ENCODE data around the gene GGTLC1. TPM values are rescaled to one million over a fixed set of nuclear protein-coding genes. Genes with fewer than 3 reads are reported as not detected.
A peak's percentile ranks its signal among the peaks of the same experiment; 100 is the strongest.
"Not testable (repeated sequence)": the region's sequence is repeated elsewhere in the genome, so short reads cannot be mapped to it uniquely, and the experiment has no call there.

Gene GGTLC1
- total and polyA plus RNA-seq, 2 experiments from 2014 or later = not detected

DNA sequence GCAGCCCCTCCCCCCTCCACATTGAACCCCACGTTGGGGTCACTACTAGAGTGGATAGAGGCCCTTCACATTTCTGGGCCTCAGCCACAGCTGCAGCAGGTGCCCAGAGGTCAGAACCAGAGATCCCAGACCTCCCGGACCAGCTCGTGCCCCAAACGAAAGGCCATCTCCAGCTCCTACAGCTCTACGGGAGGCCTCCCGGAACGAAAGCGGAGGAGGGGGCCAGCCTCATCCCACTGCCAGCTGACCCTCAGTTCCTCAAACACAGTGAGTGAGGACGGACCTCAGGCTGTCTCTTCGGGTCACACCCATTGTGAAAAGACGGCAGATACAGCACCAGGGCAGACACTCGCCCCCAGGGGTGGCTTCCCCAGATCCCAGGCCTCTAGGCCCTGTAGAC, 1.7 kb upstream of the GGTLC1 start:
- not testable (repeated sequence) for H3K9me3 ChIP-seq (ENCODE audit: low read depth); H3K27me3 ChIP-seq; H3K27ac ChIP-seq; DNase-seq (ENCODE audit: low read depth in 1 of 2, low spot score in 1 of 2); H3K4me1 ChIP-seq (ENCODE audit: low read depth); H3K4me3 ChIP-seq; H3K36me3 ChIP-seq

DNA sequence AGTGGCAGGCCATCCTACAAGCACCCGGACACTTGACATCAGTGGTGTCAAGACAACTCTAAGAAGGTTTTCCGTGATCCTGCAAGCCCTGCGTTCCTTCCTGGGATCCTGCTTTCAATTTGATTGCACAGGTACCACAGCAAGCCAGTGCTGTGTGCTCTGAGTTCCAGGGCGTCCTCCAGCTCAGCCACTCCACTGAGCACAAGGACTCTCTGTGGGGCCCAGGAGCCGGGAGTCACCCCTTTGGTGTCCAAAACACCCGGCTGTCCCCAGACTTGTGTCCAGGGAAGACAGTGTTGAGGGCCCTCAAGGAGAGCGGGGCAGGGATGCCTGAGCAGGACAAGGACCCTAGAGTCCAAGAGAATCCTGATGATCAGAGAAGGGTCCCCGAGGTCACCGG, 387 bp upstream of the GGTLC1 start:
- not testable (repeated sequence) for H3K4me1 ChIP-seq (ENCODE audit: low read depth); H3K27ac ChIP-seq; DNase-seq (ENCODE audit: low read depth in 1 of 2, low spot score in 1 of 2); H3K27me3 ChIP-seq; H3K4me3 ChIP-seq; H3K36me3 ChIP-seq; H3K9me3 ChIP-seq (ENCODE audit: low read depth)

DNA sequence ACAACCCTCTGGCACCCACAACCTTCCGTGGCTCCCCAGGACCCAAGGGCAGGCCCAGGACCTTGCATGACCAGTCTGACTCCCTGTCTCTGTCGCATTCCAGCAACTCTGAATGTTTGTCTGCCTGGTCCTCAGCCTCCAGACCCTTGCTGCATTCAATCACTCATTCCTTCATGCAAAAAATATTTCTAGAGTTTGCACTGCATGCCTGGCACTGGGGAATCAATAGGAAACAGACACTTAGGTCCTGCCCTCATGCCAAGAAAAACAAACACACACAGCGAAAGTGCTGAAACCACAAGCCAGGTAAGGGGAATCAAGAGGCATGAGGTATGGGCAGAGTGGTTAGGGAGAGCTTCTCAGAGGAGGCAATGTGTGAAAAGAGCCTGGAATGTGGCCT, 1.9 kb downstream of the GGTLC1 start:
- H3K36me3 ChIP-seq; H3K27me3 ChIP-seq; H3K4me1 ChIP-seq (ENCODE audit: low read depth); H3K27ac ChIP-seq; DNase-seq (ENCODE audit: low read depth in 1 of 2, low spot score in 1 of 2); H3K4me3 ChIP-seq; H3K9me3 ChIP-seq (ENCODE audit: low read depth): not testable (repeated sequence)

DNA sequence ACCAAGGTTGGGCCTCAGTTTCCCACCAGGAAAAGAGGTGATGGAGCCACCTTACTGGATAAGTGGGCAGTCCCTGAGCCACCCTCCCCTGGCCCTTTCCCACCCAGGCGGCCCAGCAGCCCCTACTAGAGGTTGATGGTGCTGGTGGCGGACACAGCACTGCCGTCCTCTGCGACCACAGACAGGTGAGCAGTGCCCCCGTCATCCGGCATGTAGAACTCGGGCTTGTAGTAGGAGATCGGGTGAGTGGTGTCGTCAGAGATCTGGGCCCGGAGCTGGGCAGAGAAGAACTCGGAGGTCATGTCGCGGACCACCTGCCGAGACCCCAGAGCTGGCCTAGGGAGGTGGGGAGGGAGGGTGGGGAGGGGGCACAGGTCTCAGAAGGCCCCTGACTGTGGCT, 2.3 kb downstream of the GGTLC1 start:
- not testable (repeated sequence) for H3K4me3 ChIP-seq; DNase-seq (ENCODE audit: low read depth in 1 of 2, low spot score in 1 of 2)

DNA sequence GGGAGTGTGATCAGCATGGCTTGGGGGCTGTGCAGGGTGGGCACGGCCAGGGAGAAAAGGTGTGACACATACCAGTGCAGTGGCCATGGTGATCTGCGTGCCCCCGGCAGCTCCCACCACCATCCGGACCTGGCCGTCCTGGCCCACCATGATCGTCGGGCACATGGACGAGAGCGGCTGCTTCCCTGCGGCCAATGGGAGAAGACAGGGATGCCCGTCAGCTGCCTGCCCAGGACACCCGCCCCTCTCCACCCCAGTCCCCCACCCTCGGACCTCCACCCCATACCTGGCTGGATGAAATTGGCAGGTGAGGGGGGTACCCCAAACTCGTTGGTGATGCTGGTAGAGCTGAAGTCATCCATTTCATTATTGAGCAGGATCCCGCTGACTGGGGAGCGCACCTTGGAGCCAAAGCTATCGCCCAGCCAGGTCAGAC, 2.8 kb downstream of the GGTLC1 start:
- H3K9me3 ChIP-seq (ENCODE audit: low read depth); H3K27me3 ChIP-seq; H3K27ac ChIP-seq; H3K4me3 ChIP-seq; DNase-seq (ENCODE audit: low read depth in 1 of 2, low spot score in 1 of 2); H3K36me3 ChIP-seq; H3K4me1 ChIP-seq (ENCODE audit: low read depth): not testable (repeated sequence)

More for the DNA sequence above, 2.3 kb downstream of the GGTLC1 start:
- H3K9me3 ChIP-seq (ENCODE audit: low read depth); H3K27me3 ChIP-seq; H3K27ac ChIP-seq; H3K36me3 ChIP-seq; H3K4me1 ChIP-seq (ENCODE audit: low read depth): not testable (repeated sequence)

DNA sequence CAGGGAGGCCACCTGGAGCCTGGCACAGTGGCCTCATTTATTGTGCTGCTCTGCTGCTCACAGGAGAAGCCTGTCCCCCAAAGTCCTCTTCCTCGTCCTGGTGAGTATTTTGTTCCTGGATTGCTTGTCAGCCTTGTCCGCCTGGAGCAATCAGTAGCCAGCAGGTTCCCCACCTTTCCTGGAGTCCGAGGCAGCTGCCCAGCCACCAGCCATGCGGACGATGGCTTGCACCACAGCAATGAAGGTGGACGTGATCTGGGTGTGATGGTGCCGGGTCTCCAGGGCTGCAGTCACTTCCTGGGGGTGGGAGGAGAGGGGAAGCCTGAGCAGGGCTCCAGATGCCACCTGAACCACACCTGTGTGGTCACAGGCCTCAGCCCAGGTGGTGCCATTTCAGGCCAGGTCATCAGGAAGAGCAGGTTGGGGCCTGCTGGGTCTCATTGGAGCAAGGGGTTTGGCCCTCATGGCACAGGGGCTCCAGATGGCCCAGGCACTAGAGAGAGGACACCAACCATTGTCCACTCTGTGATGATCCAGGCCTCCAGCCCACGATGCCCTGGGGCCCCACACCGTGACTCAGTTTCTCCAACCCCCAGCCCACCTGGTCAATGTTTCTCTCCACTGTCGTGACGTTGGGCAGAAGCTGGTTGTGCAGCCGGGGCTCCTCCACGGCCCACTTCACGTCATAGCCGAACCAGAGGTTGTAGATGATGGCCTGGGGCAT, 3.4 kb downstream of the GGTLC1 start:
- not testable (repeated sequence) for H3K9me3 ChIP-seq (ENCODE audit: low read depth); DNase-seq (ENCODE audit: low read depth in 1 of 2, low spot score in 1 of 2); H3K4me1 ChIP-seq (ENCODE audit: low read depth); H3K4me3 ChIP-seq; H3K27me3 ChIP-seq; H3K36me3 ChIP-seq; H3K27ac ChIP-seq

DNA sequence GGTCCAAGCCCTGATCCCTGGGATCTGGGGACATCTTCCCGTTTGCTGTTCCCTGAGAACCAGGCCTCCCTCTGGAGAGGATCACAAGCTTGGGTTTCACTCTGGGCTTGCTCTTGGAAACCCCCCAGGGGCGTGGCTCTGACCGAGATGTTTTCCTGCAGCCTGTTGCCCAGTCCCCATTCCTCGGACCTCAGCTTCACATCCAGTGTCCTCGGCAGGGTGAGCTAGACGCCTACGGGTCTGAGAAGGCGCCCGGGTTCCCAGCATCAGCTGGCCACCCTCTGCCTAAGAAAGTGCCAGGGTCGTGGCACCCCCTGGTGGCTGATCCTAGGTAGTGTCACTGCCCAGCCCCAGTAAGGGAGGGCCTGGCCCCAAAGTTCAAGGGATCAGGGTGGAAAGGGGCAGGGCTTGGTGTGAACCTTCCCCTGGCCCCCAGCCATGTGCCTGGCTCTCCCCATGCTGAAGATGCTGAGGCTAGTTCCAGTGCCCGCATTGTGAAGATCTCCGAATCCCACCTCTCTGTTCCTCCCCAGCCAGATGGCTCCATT, 4.0 kb downstream of the GGTLC1 start:
- not testable (repeated sequence) for H3K9me3 ChIP-seq (ENCODE audit: low read depth); H3K4me3 ChIP-seq; H3K27ac ChIP-seq; DNase-seq (ENCODE audit: low read depth in 1 of 2, low spot score in 1 of 2); H3K27me3 ChIP-seq; H3K36me3 ChIP-seq; H3K4me1 ChIP-seq (ENCODE audit: low read depth)
- TF ChIP-seq, protein P1, sequence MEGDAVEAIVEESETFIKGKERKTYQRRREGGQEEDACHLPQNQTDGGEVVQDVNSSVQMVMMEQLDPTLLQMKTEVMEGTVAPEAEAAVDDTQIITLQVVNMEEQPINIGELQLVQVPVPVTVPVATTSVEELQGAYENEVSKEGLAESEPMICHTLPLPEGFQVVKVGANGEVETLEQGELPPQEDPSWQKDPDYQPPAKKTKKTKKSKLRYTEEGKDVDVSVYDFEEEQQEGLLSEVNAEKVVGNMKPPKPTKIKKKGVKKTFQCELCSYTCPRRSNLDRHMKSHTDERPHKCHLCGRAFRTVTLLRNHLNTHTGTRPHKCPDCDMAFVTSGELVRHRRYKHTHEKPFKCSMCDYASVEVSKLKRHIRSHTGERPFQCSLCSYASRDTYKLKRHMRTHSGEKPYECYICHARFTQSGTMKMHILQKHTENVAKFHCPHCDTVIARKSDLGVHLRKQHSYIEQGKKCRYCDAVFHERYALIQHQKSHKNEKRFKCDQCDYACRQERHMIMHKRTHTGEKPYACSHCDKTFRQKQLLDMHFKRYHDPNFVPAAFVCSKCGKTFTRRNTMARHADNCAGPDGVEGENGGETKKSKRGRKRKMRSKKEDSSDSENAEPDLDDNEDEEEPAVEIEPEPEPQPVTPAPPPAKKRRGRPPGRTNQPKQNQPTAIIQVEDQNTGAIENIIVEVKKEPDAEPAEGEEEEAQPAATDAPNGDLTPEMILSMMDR (IDR thresholded peaks at IDR 0.05; ENCODE audit: low read depth, low read length) = peak; percentile 9

DNA sequence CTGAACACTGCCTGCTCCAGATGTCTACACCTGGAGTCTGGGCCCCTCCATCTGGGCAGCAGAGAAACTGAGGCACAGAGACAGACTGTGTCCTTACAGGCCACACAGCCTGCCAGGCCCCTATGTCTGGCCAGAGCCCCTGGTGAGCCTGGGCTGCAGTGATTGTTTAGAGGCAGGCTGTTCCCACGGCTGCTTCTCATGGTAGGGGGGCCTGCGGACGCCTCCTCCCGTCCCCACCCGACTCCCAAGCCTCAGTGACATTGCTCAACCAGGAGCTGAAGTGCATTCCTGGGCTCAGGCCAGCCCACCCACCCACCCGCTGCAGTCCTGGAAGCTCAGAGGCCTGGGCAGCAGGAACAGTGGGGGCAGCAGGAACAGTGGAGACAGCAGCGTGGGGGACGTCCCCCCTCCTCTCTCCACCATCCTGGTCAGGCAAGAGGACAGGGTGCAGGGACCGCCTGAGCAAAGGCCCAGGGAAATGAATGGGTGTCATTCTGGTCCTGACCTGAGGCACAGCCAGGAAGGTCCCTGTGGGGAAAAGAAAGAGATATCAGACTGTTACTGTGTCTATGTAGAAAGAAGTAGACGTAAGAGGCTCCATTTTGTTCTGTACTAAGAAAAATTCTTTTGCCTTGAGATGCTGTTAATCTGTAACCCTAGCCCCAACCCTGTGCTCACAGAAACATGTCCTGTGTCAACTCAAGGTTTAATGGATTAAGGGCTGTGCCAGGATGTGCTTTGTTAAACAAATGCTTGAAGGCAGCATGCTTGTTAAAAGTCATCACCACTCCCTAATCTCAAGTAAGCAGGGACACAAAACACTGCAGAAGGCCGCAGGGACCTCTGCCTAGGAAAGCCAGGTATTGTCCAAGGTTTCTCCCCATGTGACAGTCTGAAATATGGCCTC, 6.2 kb downstream of the GGTLC1 start:
- not testable (repeated sequence) for H3K9me3 ChIP-seq (ENCODE audit: low read depth); DNase-seq (ENCODE audit: low read depth in 1 of 2, low spot score in 1 of 2); H3K4me1 ChIP-seq (ENCODE audit: low read depth); H3K4me3 ChIP-seq; H3K27me3 ChIP-seq; H3K27ac ChIP-seq; H3K36me3 ChIP-seq

DNA sequence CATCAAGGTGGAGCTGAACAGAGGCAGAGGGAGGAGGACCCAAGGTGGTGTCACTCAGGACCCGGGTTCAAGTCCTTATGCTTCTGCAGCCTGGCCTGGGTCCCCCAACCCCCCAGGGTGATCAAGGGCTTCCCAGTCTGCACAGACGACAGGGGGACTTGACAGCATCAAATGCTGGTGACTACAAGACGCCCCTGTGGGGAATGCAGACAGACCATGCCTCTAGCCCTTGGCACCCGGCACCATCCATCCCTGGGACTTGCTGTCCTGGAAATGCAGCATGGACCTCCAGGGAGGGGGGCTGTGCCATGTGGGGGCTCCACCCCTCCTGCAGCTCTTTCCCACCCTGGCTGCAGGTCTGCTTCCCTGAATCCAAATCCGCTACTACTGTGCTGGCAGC, 7.1 kb downstream of the GGTLC1 start:
- H3K27me3 ChIP-seq; DNase-seq (ENCODE audit: low read depth in 1 of 2, low spot score in 1 of 2); H3K9me3 ChIP-seq (ENCODE audit: low read depth); H3K36me3 ChIP-seq; H3K27ac ChIP-seq; H3K4me1 ChIP-seq (ENCODE audit: low read depth); H3K4me3 ChIP-seq: not testable (repeated sequence)

DNA sequence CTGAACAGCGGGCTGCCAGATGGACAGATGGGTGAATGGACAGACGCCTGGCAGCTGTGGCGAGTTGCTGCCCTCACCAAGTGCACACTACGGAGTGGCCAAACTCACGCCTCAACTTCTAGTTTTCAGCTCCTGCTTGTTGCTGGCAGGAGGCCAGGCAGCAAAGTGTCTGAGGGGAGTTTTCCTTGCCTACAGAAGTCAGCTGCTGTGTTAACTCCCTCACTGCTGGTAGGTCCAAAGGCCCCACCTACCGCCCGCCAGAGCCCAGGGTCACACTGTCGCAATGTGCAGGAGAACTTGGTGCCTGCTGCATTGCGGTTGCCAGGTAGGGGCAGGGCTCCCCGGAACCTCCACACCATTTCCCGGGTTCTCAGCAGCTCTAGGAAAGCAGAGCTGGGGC, 7.6 kb downstream of the GGTLC1 start:
- not testable (repeated sequence) for H3K4me1 ChIP-seq (ENCODE audit: low read depth); H3K9me3 ChIP-seq (ENCODE audit: low read depth); H3K4me3 ChIP-seq; H3K27me3 ChIP-seq; H3K27ac ChIP-seq; H3K36me3 ChIP-seq
- DNase-seq (ENCODE audit: low read depth in 1 of 2, low spot score in 1 of 2) = peak; percentile 52 to 65

DNA sequence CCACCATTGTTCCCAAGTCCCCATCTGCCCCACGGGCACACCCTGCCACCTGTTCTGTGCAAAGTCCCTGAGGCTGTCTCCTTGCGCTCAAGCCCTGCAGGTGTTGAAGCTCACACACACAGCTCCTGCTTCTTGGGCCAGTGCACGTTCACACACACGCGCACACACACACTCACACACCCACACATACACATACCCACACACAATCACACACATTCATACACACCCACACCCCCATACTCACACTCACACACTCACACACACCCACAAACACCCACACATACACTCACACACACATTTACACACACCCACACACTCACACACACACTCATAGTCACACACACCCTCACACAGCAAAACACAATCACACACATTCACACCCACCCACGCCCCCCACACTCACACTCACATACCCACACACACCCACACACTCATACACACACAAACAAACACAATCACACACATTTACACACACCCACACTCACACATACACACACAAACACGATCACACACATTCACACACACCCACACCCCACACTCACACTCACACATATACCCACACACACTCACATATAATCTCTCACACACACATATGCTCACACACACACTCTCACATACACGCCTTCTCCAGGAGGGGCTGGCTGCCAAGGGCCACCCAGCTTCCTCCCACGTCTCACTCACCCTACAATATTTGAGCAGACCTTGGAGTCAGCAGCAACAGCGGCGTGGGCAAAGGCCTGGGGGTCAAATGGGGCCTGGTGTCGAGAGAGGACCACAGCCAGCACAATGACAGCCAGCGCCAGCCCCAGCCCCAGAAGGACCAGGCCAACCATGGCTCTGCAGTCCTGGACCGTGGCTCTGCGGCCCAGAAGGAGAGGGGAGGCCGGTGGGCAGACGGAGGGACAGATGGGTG, 8.4 kb downstream of the GGTLC1 start:
- DNase-seq (ENCODE audit: low read depth in 1 of 2, low spot score in 1 of 2); H3K9me3 ChIP-seq (ENCODE audit: low read depth); H3K36me3 ChIP-seq; H3K4me1 ChIP-seq (ENCODE audit: low read depth); H3K27me3 ChIP-seq; H3K4me3 ChIP-seq; H3K27ac ChIP-seq: not testable (repeated sequence)

DNA sequence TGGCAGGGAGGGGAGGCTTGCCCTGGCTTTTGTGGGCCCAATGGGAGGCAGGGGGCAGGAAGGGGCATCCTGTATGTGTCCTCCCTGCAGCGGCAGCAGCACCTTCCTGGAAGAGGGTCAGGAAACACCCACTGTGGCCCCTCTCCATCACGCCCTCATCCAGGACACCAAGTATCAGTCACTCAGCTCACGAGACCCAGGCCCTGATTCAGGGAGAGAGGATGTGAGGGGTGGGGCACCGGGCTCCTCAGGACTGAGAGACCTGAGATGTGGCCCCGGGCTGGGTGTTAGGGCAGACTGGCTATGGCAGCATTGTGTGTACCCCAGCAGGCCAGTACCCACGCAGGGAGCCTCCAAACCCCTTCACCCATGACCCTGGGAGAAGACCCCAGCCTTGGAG, 9.2 kb downstream of the GGTLC1 start:
- DNase-seq (ENCODE audit: low read depth in 1 of 2, low spot score in 1 of 2); H3K27ac ChIP-seq; H3K4me1 ChIP-seq (ENCODE audit: low read depth); H3K9me3 ChIP-seq (ENCODE audit: low read depth); H3K27me3 ChIP-seq; H3K36me3 ChIP-seq; H3K4me3 ChIP-seq: not testable (repeated sequence)
